NCI-H2107 (cell line): ENCODE data around the gene CMTR1.

Experiments used
- DNase-seq: peaks from one replicate; lab custom pipeline; 2025; lab: John Stamatoyannopoulos, UW

CMTR1 gene

DNA sequence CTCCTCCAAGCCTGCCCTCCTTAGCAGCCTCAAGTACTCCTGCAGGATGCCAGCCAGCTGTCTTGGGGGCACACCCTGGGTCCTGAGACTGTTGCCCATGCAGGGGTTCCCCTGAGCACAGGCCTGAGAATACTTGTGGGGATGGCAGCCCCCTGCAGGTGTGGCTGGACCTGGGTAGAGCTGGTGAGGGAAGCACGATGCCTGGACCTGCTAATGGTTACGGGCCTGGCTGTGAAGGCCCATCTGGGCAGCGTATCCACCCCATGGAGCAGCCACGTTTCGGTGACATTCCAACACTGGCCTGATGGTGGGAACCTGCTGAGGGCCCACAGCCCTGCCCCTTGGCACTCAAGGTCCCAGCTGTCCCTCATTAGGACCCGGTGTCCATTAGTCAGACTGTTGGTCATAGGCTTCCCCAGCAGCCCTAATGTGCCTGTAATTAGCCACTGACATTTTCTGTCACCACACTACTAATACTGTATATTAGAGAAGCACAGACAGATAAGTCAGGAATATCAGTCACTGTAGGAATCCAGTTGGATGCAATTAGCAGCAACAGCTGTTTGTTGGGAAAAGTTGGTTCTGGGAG, 46.3 kb downstream of the CMTR1 start:
- DNase-seq, result no peak

- no peak for DNase-seq
Observed at GRCh38 chr6:37480118-37480736, 47.2 kb downstream of the CMTR1 start.

GRCh38 chr6:37480951-37481534, 48.0 kb downstream of the CMTR1 start:
- no peak for DNase-seq

DNA sequence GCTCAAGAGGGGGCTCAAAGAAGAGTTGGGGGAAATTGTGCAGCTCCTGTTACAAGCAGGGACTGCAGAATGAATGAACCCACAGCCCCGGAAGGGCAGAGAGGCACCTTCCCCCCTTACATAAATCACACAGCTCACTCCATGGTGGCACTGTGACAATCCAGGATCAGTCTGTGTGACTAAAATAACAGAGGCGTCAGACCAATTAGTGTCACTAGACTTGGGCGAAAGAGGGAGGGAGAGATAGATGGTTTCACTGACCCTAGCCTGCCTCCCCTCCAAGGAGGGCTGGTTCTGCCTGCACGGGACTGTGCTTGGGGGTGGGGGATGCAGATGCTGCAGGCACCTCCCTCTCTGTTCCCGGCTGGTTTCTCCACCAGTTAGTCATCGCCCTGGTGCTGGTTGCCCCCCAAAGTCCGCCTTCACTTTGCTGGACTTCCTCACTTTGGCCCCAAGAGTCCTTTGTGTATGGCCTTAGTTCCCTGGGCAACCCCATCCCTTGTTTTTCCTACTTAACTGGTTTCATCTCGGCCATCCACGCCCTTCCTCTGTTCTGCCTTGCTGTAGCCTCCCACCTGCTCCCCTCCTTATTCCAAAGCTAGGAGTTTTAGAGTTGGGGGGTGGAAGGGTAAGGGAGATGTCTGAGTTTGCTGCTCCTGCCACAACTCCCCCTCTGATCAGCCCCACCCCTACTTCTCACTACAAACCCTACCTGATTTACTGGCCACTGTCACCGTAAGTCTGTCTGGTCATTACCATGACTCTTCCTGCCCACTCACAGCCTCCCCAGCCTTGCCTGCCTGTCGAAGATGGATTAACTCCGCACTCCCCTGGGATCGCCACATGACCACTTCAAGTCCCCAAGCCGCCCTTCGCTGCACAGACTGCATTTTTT, 48.9 kb downstream of the CMTR1 start:
- no peak for DNase-seq

- no peak for DNase-seq
Observed at GRCh38 chr6:37482606-37483251, 49.7 kb downstream of the CMTR1 start.

- DNase-seq, result no peak
Observed at GRCh38 chr6:37483252-37483901, 50.4 kb downstream of the CMTR1 start.

- peak; percentile 46 for DNase-seq
Observed at GRCh38 chr6:37483917-37484785, 51.1 kb downstream of the CMTR1 start.

GRCh38 chr6:37484786-37485170, 51.8 kb downstream of the CMTR1 start:
- DNase-seq, result no peak

DNA sequence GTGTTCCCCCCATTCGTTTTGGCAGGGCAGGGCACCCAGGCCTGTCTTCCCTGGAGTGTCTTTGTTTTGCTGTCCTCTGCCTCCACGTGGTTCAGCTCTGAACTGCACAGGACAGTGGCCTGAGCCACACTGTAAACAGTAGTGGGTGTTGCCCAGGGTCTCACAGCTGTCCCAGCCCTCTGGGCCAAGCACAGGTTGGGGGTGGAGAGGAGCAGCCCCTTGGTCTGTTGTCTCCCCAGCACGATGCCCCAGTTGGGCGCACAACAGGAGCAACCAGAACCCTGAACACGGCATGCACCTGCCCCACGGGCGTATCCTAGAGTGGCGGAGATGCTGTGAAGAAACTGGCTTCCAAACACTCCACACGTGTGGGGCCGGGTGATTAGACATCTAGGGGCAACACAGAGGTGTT, 52.3 kb downstream of the CMTR1 start:
- no peak for DNase-seq

GRCh38 chr6:37486121-37486839, 53.3 kb downstream of the CMTR1 start:
- DNase-seq, result no peak

DNA sequence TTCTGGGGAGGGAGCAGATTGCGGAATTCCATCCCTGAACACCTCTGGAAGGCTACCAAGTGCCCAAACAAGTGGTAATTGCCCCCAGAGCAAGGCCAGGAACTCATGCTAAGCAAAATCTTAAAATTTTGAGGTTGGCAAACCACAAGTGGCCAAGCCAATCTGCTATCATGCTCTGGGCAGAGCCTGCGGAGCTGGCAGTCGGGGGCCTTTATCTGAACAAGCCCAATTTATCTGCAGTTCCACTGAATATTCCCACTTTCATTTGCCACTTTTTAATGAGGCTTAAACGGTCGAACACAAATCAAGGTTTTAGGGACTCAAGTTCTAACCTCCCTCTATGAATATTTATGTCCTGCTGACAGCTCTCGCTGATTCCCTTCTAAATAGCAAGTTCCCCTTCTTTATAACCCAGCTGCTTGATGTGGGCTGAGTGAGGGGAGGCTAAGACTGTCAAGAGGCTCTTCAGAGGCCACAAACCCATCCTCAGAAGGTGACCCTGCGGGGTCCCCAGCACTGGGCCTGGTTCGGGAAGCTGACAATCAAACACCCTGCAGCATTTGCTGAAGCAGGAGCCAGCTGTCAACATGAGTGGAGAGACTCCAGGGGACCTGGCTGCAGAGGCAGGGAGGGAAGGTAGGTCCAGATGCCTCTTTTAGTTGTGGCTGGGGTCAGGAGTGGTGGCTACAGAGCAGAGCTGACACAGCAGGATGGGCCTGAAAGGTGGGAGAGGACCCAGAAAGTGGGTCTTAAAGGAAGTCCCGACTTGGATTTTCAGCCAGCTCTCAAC, 54.8 kb downstream of the CMTR1 start:
- no peak for DNase-seq

GRCh38 chr6:37488476-37488875, 55.5 kb downstream of the CMTR1 start:
- no peak for DNase-seq

DNA sequence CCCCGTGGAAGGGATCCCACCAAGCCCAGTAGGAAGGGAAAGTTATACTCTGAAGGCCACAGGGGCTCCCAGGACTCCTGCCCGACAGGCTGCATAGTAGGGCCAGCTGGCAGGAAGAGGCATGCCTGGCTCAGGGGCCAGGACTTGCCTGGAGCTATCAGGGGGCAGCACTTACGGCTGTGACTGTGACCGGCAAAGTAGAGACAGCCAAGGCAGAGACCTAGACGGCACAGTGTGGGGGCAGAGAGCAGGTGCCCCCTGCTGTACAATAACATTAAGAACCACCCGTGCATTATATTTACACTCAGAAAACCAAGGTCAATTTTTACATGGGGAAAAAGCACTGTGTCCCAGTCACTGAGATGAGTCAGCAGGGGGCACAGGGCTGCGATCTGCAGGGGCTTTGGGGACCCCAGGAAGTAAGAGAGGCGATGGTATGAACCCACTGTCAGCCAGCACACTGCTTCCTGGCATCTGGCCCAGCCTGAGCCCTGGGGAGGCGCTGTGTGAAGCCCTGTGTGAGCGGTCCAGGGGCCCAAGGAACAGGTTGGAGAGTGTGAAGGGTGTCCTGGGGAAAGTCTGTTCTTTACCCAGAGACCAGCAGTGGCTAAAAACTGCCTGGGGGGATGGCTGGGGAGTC, 56.8 kb downstream of the CMTR1 start:
- DNase-seq, result no peak

DNA sequence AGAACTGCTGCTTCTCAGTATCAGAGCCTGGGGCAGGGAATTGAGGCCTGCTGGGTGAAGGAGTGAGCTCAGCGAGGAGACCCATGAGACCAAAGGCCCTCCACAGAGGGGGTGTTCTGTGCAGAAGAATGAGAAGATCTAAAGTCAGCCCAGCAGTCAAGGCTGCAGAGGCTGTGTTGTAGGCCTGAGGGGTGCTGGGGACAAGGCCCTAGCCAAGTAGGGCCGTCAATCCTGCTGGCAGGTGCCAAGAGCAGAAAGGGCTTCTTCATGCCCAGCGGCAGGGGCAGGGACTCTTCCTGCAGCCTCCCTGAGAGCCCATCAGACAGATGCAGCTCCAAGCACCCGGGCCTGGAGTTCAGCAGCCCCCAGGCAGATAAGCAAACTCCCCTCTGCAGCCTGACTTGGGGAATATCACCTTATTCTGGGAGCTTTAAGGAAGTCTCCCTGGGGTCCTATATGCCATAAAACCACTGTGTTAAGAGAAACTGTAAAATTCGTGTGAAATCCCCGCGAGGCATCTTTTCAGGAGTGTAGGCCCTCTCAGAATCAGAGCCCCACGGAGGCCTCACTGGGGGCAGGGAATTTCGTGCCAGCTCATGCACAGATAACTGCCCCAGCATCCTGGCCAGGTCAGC, 57.6 kb downstream of the CMTR1 start:
- DNase-seq, result no peak

GRCh38 chr6:37491171-37491829, 58.3 kb downstream of the CMTR1 start:
- no peak for DNase-seq

GRCh38 chr6:37491830-37492208, 58.8 kb downstream of the CMTR1 start:
- no peak for DNase-seq

- peak; percentile 44 for DNase-seq
Observed at GRCh38 chr6:37492236-37492972, 59.4 kb downstream of the CMTR1 start.
